Measurements from ENCODE around the gene TSC22D3.

Gene TSC22D3

DNA sequence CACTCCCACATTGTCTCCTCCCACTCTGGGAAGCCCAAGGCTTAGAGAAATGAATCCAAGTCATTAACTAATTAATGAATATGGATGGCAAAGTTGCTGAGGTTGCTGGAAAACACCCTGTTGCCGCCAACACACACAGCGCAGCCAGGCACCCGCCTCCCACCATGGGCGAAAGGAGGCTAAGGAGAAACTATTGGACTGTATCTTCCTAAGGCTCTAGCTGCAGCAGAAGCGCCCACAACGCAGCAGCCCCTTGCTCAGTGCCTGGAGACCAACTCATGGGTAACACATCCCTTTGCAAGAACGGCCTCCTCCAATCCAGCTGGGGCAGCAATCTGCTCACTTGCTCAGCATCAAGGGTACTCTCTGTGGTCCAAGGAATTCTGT is 34.2 kb downstream of the TSC22D3 start:
- no peak for TF ChIP-seq CTCF (IDR thresholded peaks at IDR 0.05; ENCODE audit: borderline replicate concordance, insufficient read depth, low read depth, low read length)
- H3K4me3 ChIP-seq (ENCODE audit: low read depth, low read length) = no peak overlapping the region

DNA sequence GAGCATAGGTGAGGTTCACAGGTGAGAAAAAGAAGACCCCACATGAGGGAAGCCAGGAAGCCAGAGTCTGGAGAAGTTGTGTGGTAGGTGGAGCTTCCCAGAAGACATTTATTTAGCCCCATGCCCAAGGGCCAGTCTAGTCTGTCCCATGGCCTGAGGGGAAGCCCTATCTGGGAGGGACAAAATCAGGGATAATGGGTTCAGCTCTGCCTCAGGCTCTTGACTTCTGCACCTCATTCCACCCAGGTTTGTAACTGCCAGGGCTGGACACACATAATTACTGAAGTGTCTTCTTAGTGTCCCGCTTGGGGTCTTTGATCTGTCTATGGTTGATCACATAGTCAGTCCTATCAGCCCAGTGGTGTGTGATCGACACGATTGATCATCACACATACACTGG is 36.0 kb downstream of the TSC22D3 start:
- no peak overlapping the region for H3K4me3 ChIP-seq (ENCODE audit: low read depth, low read length)
- no peak for TF ChIP-seq CTCF (IDR thresholded peaks at IDR 0.05; ENCODE audit: borderline replicate concordance, insufficient read depth, low read depth, low read length)

GRCh38 chrX:107738768-107739167 is 36.8 kb downstream of the TSC22D3 start:
- H3K4me3 ChIP-seq (ENCODE audit: low read depth, low read length) = no peak overlapping the region
- TF ChIP-seq CTCF (IDR thresholded peaks at IDR 0.05; ENCODE audit: borderline replicate concordance, insufficient read depth, low read depth, low read length) = no peak

DNA sequence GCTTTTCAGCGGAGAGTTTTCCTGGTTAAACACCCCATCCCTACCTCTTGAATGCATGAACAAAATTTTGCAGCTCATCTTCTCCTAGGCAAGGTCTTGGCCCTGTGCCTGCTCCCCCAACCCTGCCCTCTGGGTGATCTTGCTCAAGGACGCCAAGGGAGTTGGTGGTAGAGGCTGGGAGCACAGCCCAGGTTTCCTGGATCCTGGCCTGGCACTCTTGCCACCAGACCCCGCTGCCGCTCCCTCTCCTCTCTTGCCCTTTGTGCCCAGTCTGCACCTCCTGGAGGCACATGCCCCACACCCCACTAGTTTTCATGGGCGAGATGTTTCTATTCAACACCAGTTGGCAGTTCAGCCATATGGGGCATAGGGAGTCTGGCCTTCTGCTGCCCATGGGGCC is 37.3 kb downstream of the TSC22D3 start:
- no peak overlapping the region for H3K4me3 ChIP-seq (ENCODE audit: low read depth, low read length)
- TF ChIP-seq CTCF (IDR thresholded peaks at IDR 0.05; ENCODE audit: borderline replicate concordance, insufficient read depth, low read depth, low read length) = no peak

DNA sequence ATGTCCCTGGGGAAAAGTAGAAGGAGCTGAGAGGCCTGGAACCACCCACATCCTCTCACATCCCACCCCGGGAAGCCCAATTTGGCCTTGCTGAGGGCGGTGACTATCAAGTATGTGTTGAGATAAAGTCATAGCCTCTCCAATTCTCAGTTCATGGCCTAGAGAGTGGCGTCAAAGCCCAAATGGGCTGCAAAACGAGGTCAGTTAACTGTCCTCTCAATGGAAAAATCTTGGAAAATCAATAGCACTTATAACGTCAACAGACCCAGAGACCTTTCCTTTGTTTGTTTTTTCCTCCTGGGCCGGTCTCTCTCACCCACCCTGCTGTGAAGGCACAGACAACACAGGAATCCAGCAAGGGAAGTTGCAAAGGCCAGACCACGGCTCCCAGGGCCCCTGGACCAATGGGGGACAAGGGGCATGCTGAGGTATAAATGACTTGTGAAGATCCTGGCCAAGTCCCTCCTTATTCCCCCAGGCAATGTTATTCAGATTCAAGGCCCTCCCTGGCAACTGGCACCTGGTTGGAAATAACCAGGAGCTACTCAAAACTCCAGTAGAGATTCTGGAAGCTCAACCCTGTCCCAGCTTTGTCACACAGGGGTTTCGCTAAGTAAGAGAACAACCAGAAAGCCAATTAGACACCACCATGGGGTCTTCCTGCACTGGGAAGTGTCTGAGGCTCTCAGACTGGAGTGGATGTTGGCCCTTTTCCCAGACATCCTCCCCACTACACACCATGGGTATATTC is 38.6 kb downstream of the TSC22D3 start:
- no peak for TF ChIP-seq CTCF (IDR thresholded peaks at IDR 0.05; ENCODE audit: borderline replicate concordance, insufficient read depth, low read depth, low read length)
- H3K4me3 ChIP-seq (ENCODE audit: low read depth, low read length) = no peak overlapping the region

GRCh38 chrX:107734646-107735045 is 40.9 kb downstream of the TSC22D3 start:
- no peak for TF ChIP-seq CTCF (IDR thresholded peaks at IDR 0.05; ENCODE audit: borderline replicate concordance, insufficient read depth, low read depth, low read length)
- H3K4me3 ChIP-seq (ENCODE audit: low read depth, low read length) = no peak overlapping the region

DNA sequence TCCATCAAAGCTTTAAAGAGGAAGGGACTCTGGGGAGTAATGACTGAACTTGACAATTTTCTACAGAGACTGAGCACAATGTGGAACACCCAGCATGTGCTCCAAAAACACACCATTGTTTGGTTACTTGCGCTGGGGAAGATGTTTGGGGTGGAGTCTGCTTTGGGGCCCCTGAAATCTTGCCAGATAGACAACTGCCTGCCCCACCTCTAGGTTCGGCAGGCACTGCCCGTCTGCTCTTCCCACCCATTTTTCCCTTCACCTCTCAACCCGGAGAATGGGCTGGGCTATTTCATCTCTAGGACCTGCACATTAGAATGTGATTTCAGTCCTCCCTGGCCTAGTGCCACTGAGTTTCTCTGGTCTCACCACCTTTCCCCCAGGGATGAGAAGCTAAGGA is 41.9 kb downstream of the TSC22D3 start:
- TF ChIP-seq CTCF (IDR thresholded peaks at IDR 0.05; ENCODE audit: borderline replicate concordance, insufficient read depth, low read depth, low read length) = no peak

More for the DNA sequence above, 41.9 kb downstream of the TSC22D3 start:
- no peak overlapping the region for H3K4me3 ChIP-seq (ENCODE audit: low read depth, low read length)
